Activated T-cell treated with anti-CD3 and anti-CD28 coated beads, Interleukin-2, amount 50 U/mL, for 4 hours (primary cell): ENCODE results near the gene UNC79. TPM values are rescaled to one million over a fixed set of nuclear protein-coding genes. Genes with fewer than 3 reads are reported as not detected.

Experiments used
- ATAC-seq, 2 donors: fragments of 200-7000 bp; cut with Tn5 transposase; one replicate each; pipeline ENCODE4 v1.10.0; 2021
- DNase-seq: peaks from one replicate; pipeline ENCODE4 v3.0.0-alpha.2; 2020
- H3K27me3 Mint-ChIP-seq: one replicate; pipeline ENCODE4 v1.8.0; 2021; ENCODE audit warnings: low read depth, mixed read lengths
- H3K36me3 Mint-ChIP-seq: one replicate; pipeline ENCODE4 v1.8.0; 2022; ENCODE audit warnings: mixed read lengths; ENCODE audit not compliant: insufficient read depth
- H3K4me1 Mint-ChIP-seq: one replicate; pipeline ENCODE4 v1.8.0; 2021; ENCODE audit warnings: low read depth, mixed read lengths
- H3K4me3 Mint-ChIP-seq: one replicate; pipeline ENCODE4 v1.8.0; 2021; ENCODE audit warnings: mild to moderate bottlenecking, moderate library complexity, mixed read lengths
- H3K9me3 Mint-ChIP-seq: one replicate; pipeline ENCODE4 v1.8.0; 2021; ENCODE audit warnings: mixed read lengths
- total RNA-seq, 3 donors: library from RNA; stranded (reverse); gene quantifications; one replicate each; pipeline ENCODE4 v1.2.1, GENCODE V29; 2021

The UNC79 gene
- total RNA-seq, 3 donors from 2014 or later, result not detected

DNA sequence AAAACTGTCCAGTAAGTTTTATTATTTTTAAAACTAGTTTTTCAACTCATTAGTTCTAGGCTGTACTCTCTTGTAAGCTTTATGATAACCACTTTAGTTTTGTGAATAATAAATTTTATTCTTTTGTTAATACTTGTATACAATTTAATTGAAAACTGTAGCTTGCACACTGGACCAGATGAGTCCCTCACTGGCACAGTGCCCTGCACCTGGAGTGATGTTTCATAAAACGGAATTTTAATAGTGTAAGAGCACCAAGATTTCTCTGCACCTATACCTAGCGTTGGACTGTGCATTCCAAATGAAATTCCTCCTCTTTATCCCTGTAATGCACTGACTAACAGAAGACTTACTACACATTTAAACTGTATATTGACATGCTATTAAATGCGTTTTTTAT lies 276.7 kb downstream of the UNC79 start:
- ATAC-seq (no peak), DNase-seq (no peak)
- no peaks in the 10 kb centered on the region for H3K36me3 Mint-ChIP-seq
- no peak overlapping the region for H3K4me3 Mint-ChIP-seq
- no peaks in the 10 kb centered on the region for H3K9me3 Mint-ChIP-seq
- H3K4me1 Mint-ChIP-seq, result no peaks in the 10 kb centered on the region
- H3K27me3 Mint-ChIP-seq, result peaks cover 15% of the 10 kb centered on the region

DNA sequence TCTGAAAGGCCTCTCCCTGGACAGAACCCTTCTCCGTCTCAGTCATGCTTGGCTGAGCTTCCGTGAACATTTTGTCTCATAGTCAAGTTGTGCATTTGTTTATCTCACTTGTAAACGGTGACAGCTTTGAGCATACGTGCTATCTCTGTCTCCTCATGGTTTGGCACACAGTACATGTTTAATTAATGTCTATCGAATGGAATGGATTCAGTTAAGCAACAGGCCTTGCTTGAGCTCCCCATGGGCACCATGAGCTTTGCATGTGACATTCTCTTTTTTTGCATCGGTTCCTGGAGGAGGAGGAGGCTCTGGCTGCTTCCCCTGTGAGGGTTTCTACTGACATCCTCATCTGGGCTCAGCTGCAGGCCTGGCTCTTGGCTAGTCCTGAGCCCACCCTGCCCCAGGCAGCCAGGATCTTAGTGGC lies 277.6 kb downstream of the UNC79 start:
- DNase-seq (no peak), ATAC-seq (no peak)
- H3K4me1 Mint-ChIP-seq, result no peaks in the 10 kb centered on the region
- peaks cover 7% of the 10 kb centered on the region for H3K27me3 Mint-ChIP-seq
- no peaks in the 10 kb centered on the region for H3K36me3 Mint-ChIP-seq
- H3K4me3 Mint-ChIP-seq, result no peak overlapping the region
- H3K9me3 Mint-ChIP-seq, result no peaks in the 10 kb centered on the region

DNA sequence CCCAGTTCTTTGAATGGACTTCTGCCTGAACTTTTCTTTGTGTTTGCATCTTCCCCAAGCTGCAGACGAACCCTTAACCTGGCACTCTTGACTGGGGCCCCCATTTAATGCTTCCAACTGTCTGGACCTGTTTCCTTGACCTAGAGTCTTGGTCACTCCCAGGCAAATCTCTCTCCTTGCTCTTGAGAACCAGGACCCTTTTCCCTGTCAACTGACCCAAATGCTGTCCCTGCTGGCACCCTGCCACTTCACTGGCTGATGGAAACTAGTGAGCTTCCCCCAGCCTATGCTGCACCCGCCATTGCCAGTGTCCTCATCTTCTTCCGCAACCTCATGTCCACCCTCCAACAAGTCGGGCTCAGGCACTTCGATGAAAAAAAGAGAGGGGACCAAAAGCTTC lies 278.1 kb downstream of the UNC79 start:
- no peak for ATAC-seq
- Mint-ChIP-seq H3K36me3 (no peaks in the 10 kb centered on the region), H3K4me3 (no peak overlapping the region), H3K27me3 (peaks cover 2% of the 10 kb centered on the region), H3K9me3 (no peaks in the 10 kb centered on the region), H3K4me1 (no peaks in the 10 kb centered on the region)
- DNase-seq, result no peak

DNA sequence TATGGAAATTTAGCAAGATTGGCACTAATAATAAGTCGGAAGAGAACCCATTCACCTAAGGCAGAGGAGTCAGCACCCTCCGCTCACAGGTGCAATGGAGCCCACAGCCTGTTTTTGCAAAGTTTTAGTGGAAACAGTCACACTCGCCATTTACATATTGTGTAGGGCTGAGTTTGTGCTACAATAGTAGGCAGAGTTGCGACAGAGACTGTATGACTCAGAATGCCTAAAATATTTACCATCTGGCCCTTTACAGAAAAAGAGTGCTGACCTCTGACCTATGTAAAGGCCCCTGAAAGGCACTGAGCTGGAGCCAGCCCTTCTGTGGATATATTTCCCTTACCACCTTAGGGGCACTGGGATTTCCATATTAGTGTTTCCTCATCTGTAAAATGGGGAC lies 278.5 kb downstream of the UNC79 start:
- DNase-seq, result no peak
- H3K4me3 Mint-ChIP-seq, result no peak overlapping the region
- no peaks in the 10 kb centered on the region for H3K9me3 Mint-ChIP-seq
- H3K36me3 Mint-ChIP-seq, result no peaks in the 10 kb centered on the region
- no peak for ATAC-seq
- no peaks in the 10 kb centered on the region for H3K4me1 Mint-ChIP-seq
- H3K27me3 Mint-ChIP-seq, result no peaks in the 10 kb centered on the region

DNA sequence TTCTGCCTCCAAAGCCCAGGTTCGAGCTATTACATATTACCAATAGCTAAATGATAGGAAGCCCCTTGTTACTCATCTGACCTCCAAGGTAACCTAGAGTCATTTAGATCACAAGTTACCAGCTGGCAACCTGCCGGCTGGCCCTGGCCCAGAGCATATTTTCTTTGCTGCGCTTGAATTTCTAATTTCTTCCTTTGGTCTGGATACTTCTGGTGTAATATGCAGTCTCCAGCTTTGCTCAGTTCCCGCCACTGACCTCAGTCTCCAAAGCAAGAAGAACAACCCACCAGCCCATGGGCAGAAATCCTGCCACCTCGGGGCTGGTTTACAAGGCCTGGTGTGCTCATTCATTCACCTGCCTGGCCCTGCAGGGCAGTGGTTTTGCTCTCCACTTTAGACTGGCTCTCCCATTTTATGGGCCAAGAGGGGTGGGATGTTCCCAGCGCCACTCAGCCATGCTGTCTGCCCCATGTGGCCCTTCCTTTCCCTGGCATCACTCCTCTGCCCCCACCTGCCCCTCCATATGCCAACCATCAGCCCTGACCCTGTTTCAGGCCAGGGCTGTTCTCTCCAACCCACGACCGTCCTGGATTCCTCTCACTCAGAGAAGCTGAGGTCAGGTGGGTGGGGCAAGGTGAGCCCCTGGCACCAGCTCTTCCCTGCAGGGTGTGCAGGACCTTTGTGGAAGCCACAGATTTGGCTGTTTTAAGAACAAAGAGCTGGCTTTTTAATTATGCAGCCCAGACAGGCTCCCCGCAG lies 281.5 kb downstream of the UNC79 start:
- Mint-ChIP-seq H3K4me1 (no peaks in the 10 kb centered on the region), H3K27me3 (peaks cover 4% of the 10 kb centered on the region), H3K9me3 (no peaks in the 10 kb centered on the region), H3K4me3 (no peak overlapping the region), H3K36me3 (no peaks in the 10 kb centered on the region)
- no peak for DNase-seq
- no peak for ATAC-seq

DNA sequence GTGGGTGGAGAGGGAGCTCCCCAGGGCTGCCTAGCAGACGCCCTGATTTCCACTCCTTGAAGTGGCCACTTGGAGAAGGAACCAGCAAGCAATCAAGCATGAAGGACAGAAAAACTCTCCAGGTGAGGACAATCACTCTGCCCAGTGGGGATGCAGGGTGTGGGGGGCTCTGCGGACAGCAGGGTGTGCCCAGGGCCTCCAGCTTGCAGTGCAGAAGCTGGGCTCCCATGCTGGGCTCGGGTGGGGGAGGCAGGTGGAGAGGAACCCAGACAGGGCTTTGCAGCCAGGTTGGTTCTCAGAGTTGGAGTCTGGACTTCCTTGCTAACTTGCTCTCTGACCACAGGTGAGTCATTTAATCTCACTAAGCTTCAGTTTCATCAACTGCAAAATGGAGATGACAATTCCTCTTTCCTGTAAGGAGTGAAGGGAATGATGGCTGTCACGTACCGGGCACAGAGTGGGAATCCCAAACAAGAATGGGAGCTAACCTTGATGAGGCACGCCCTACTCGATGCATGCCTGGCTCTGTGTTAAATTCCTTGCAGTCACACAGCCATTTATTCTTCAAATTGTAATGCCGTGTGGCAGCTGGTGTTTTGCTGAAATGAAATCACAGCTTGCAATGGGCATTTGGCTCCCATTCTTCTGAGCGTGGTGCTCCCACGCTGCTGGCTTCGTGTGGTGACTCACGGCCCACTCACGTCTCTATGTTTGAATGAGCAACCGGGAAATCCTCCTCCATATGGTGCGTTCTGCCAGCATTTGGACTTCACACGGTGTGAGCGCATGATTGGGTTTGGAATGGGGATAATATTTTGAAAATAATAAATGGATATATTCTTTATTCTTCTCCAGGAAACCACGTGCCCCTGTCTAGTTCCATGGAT lies 282.3 kb downstream of the UNC79 start:
- H3K4me1 Mint-ChIP-seq, result no peaks in the 10 kb centered on the region
- no peak overlapping the region for H3K4me3 Mint-ChIP-seq
- ATAC-seq (no peak), DNase-seq (no peak)
- no peaks in the 10 kb centered on the region for H3K36me3 Mint-ChIP-seq
- H3K27me3 Mint-ChIP-seq, result peaks cover 4% of the 10 kb centered on the region
- no peaks in the 10 kb centered on the region for H3K9me3 Mint-ChIP-seq

DNA sequence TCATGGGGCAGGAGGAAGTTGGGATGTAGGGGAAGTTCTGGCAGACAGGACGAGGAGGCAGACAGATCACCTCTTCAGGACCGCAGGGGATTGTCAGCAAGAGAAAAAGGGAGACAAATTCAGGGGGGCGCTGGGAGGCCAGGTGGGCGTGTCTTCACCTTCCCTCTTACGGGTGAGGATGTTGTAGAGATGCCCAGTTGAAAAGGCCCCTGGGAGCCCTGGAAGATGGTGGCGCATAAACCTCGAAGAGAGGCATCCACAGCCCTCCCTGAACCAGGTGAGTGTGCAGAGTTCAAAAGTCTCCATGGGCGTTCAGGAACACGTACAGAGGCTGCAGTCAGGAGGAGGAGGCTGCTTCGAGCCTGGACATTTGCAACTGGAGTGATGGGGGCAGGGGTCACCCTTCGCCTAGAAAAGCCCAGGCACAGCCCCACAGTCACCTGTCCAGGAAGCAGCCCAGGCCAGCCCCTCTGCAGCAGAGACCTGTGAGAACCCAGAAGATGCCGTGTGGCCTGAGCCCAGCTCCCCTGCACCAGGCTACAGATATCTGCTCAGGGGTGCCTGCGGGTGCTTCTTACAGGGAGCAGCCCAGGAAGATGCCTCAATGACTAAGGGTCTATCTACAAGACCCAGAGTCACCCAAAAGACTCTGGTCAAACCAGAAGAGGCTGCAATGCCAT lies 283.1 kb downstream of the UNC79 start:
- Mint-ChIP-seq H3K9me3 (no peaks in the 10 kb centered on the region), H3K27me3 (peaks cover 4% of the 10 kb centered on the region), H3K4me1 (no peaks in the 10 kb centered on the region), H3K36me3 (no peaks in the 10 kb centered on the region), H3K4me3 (no peak overlapping the region)
- ATAC-seq, result no peak
- no peak for DNase-seq

DNA sequence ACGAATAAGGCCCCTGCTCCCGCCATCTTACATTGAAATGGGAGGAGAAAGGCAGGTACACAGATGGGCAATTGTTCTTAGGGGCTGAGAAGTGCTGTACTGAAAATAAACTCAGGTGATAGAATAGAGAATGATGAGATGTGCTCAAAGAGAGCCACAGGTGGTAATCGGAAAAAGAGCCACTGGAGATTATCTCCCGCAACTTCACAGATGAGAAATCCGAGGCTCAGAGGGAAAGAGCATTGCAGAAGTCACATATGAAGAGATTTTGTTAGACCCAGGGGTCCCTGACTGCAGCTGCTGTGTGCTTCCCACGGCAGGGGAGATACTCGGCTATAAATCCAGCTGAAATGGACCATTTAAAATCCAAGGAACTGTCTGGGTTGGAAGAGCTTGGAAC lies 283.9 kb downstream of the UNC79 start:
- H3K4me1 Mint-ChIP-seq, result no peaks in the 10 kb centered on the region
- no peaks in the 10 kb centered on the region for H3K36me3 Mint-ChIP-seq
- DNase-seq, result no peak
- peaks cover 4% of the 10 kb centered on the region for H3K27me3 Mint-ChIP-seq
- no peak for ATAC-seq
- no peak overlapping the region for H3K4me3 Mint-ChIP-seq
- H3K9me3 Mint-ChIP-seq, result no peaks in the 10 kb centered on the region

DNA sequence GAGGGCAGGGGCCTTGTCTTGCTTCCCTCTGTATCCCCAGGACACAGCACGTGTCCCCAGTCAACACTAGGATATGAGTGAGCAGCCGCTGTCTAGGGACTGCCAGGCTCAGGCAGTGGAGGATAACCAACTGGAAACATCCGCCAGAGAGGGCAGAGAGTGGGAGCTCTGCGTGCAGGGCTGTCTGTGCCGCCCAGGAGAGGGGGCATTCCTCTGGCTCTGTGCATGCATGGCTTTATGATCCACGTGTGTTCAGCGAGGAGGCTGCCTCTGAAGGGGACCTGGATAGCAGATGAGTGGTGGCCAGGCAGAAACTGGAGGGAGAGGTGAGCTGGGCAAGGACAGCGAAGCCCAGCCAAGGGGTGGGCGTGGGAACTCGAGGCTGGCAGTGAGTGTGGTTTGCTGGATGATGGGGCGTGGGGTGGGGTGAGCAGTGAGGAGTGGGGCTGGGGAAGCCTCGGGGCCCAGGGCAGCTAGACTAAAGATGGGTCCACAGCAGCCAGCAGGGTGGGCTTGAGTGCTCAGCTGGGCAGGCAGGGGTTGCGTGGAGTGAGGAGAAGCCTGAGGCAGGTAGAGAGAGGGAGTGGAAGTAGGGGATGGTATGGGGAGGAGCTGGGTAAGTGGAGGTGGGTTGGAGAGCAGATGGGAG lies 284.7 kb downstream of the UNC79 start:
- ATAC-seq (no peak), DNase-seq (no peak)
- H3K36me3 Mint-ChIP-seq, result no peaks in the 10 kb centered on the region
- no peak overlapping the region for H3K4me3 Mint-ChIP-seq
- no peaks in the 10 kb centered on the region for H3K4me1 Mint-ChIP-seq
- peaks cover 4% of the 10 kb centered on the region for H3K27me3 Mint-ChIP-seq
- H3K9me3 Mint-ChIP-seq, result no peaks in the 10 kb centered on the region

DNA sequence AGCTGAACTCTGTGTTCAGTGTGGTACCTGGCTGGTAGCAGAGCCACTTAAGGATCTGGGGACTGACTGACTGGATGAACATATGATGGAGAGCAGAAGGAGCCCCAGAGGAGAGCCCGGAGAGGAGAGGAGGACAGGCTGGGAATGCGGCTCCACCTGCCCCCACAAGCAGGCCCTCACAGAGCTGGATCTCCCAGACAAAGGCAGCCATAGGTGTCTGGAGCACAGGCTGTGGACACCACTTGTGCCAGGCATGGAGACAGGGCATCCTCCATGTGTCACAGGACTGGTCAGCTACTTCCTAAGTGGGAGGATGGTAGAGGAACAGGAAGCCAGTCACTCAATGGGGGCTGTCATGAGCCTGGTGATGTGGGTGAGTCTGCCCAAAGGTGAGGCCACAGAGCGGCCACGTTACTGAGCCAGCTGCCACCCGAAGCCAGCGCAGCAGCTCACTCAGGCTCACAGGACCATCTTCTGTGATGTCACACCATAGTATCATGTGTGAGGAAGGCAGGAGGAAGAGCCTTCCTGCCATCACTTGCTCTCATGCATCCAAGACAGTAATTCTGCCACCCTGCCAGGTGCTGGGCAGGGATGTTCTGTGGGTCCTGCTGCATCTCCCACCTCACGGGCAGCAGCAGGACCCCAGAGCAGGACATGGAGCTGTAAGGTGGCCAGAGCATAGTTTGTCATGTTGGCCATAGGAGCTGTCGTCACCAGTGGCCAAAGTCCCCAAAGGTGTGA lies 285.4 kb downstream of the UNC79 start:
- Mint-ChIP-seq H3K36me3 (no peaks in the 10 kb centered on the region), H3K27me3 (peaks cover 4% of the 10 kb centered on the region), H3K9me3 (no peaks in the 10 kb centered on the region), H3K4me1 (no peaks in the 10 kb centered on the region), H3K4me3 (no peak overlapping the region)
- ATAC-seq (no peak), DNase-seq (no peak)

DNA sequence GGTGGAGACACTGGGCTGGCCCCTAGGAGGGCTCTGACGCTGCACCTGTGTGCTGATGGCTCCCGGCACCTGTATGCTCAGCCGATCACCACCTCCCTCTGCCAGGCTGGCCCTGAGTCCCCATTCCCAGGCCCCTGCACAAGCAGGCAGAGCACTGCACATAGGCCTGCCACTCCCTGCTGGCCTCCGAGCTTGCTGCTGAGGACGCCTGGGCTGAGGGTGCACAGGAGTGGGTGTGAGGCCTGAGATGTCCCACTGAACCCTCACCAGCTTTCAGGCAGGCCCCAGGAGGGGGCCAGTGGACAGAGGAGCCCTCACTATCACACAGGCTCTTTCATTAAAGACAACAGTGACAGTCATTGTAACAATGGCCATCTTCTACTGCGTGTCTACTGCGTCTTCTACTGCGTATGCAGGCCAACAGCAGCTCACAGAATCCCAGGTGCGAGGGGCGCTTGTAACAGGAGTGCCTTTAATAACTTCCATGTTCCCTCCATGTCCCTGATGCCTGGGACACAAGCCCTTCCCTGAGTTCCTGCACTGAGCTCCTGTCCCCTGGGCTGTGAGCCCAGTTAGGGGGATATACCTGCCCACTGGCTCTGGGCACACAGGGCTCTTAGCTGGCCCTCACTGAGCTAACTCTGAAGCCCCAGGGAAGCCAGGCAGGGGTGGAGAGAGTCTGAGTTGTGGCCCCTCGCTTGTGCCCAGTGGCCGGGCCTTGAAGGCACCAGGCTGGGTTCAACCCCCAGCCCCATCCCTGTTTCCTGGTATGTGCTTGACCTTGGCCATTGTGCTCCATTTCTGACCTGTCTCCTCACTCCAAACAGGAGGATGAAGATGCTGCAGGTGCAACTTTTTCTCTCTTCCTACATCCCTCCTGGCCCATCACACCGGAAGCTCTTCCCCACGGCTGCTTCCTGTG lies 286.3 kb downstream of the UNC79 start:
- H3K4me3 Mint-ChIP-seq, result no peak overlapping the region
- no peaks in the 10 kb centered on the region for H3K4me1 Mint-ChIP-seq

DNA sequence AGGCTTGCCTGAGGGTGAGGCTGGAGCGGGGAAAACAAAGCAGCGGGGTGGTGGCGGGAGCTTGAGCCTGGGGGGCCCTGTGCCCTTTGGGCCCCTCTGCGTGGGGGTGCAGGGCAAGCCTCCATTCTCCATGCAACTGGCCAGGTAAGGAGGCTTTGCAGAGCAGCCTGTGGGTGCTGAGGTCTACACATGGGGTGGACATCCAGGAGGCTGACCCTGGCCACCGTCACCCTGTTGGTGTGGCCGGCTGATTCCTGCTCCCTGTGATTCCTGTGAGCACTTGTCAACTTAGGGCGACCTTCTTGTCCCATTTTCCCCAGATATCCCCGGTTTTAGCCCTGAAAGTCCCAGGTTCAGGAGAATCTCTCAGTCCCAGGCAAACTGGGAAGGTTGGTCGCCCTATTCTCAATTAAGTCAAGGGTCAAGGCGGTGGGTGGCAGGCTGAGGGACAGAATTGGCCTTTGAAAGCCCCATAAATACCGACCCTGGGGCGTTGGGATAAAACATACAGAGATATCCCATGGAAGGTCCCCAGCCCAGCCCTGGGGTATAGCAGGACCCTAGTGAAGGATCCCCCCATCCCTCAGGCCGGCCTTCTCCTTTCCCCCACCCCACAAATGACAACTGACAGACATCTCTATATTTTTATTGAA lies 287.1 kb downstream of the UNC79 start:
- peaks cover 4% of the 10 kb centered on the region for H3K27me3 Mint-ChIP-seq
- ATAC-seq (no peak), DNase-seq (no peak)
- H3K36me3 Mint-ChIP-seq, result no peaks in the 10 kb centered on the region
- H3K4me3 Mint-ChIP-seq, result no peak overlapping the region
- no peaks in the 10 kb centered on the region for H3K9me3 Mint-ChIP-seq
- no peaks in the 10 kb centered on the region for H3K4me1 Mint-ChIP-seq

More for the DNA sequence above, 286.3 kb downstream of the UNC79 start:
- ATAC-seq, result no peak
- no peaks in the 10 kb centered on the region for H3K36me3 Mint-ChIP-seq
- no peak for DNase-seq
- H3K27me3 Mint-ChIP-seq, result peaks cover 4% of the 10 kb centered on the region
- no peaks in the 10 kb centered on the region for H3K9me3 Mint-ChIP-seq
